Small intestine (tissue), 7 donors: ENCODE data around the gene RELN. TPM values are rescaled to one million over a fixed set of nuclear protein-coding genes. Genes with fewer than 3 reads are reported as not detected.

Experiments used
- DNase-seq, 2 donors: peaks; one replicate each; pipeline versions ENCODE4 v3.0.0 to v3.0.0-alpha.2; 2013
- FAIRE-seq: peaks from 2 replicates; lab custom pipeline; 2012; peaks lifted over from hg19 to GRCh38; lab: Jason Lieb, UNC
- H3K27ac ChIP-seq, 3 donors: one replicate each; pipeline ENCODE4 v1.5.1; 2013; ENCODE audit warnings: low read length in 2 of 3, mild to moderate bottlenecking in 2 of 3, control low read depth in 1 of 3, inconsistent platforms in 1 of 3, low read depth in 1 of 3, moderate library complexity in 1 of 3
- H3K27me3 ChIP-seq, 3 donors: one replicate each; pipeline ENCODE4 v1.6.1; 2013; ENCODE audit warnings: low read length in 3 of 3, inconsistent platforms in 1 of 3; ENCODE audit not compliant: control insufficient read depth in 3 of 3, insufficient read depth in 3 of 3
- H3K36me3 ChIP-seq, 3 donors: one replicate each; pipeline ENCODE4 v1.6.1; 2013; ENCODE audit warnings: low read length in 3 of 3, inconsistent platforms in 1 of 3, low read depth in 1 of 3, mild to moderate bottlenecking in 1 of 3, moderate library complexity in 1 of 3; ENCODE audit not compliant: control insufficient read depth in 3 of 3, insufficient read depth in 2 of 3
- H3K4me1 ChIP-seq, 3 donors: one replicate each; pipeline ENCODE4 v1.6.1; 2013; ENCODE audit warnings: low read length in 2 of 3, inconsistent platforms in 1 of 3, low read depth in 1 of 3, mild to moderate bottlenecking in 1 of 3, moderate library complexity in 1 of 3; ENCODE audit not compliant: control insufficient read depth in 3 of 3, insufficient read depth in 2 of 3
- H3K4me3 ChIP-seq, 3 donors: one replicate each; pipeline ENCODE4 v1.5.1; 2013; ENCODE audit warnings: low read length in 3 of 3, control low read depth in 1 of 3, inconsistent platforms in 1 of 3, low read depth in 1 of 3, mild to moderate bottlenecking in 1 of 3, moderate library complexity in 1 of 3
- H3K9me3 ChIP-seq, 2 donors: one replicate each; pipeline ENCODE4 v1.6.1; 2013; ENCODE audit warnings: low read depth in 1 of 2, low read length in 1 of 2; ENCODE audit not compliant: control insufficient read depth in 2 of 2, insufficient read depth in 1 of 2
- WGBS, 3 donors: extraction: QIAGEN DNeasy Blood & Tissue Kit; methylation state at CpG; one replicate each; pipeline ENCODE4 v1.1.7; 2013; 5-methylcytosine and 5-hydroxymethylcytosine counted together
- polyA plus RNA-seq, 4 donors: library from polyadenylated mRNA; stranded (reverse) in 3 of 4; unstranded in 1 of 4; fragments of 200-250 nt in 3 of 4; fragments of 120-200 nt in 1 of 4; gene quantifications; one replicate each; pipeline versions ENCODE4 v1.2.1 to v1.2.3, GENCODE V29; 2013
- donor health status: healthy with polysubstance abuse.
- donor health status: control.
- donor health status: control.
- donor health status: Bipolar disorder and iron deficiency.
- donor health status: healthy.

Gene RELN
- polyA plus RNA-seq, 4 donors = 3.4 to 8.1 TPM; not detected in 2

DNA sequence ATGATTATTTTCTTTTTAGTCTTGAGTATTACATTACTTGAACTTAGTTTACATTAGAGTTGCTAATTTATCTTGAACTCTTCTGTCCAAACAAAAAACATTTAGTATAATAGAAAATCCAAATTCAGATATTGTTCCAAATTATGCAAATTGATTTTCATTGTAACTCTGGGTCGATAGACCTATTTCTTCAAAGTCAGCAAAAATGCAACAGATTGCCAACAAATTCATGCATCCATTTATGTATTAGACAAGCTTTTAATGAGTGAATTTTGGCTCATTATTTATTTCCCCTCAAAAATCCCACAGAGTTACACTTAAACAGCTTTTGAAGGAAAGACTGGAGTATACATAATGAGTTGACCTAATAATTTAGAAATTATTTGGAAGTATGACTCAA lies 240.8 kb downstream of the RELN start:
- H3K4me1 ChIP-seq = no peaks in the 10 kb centered on the region
- no peaks in the 10 kb centered on the region for H3K36me3 ChIP-seq
- no peak overlapping the region for H3K4me3 ChIP-seq
- DNase-seq (no peak), FAIRE-seq (no peak)
- WGBS, 3 donors = 69 to 72% (median 70%) methylated on average over 1 of the region's 1 CpG
- H3K27ac ChIP-seq = no peak overlapping the region
- no peaks in the 10 kb centered on the region for H3K9me3 ChIP-seq
- no peaks in the 10 kb centered on the region for H3K27me3 ChIP-seq

DNA sequence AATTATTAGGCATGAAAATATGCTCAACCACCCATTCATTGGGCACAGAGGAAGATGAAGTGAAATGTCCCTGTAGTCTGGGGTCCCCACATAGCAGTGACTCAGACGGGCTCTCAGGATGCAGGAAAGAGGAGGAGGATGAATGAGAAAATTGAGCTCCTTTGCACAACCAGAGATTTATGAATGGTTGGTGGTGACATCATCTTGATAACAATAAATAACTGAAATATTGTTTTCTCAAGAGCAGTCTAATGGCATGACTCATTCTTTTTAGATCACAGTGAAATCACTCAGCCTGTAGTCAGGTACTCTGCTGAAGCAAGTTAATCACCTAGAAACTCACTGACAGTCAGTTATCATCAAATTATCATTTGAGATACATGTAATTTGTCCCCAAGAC lies 254.1 kb downstream of the RELN start:
- no peaks in the 10 kb centered on the region for H3K36me3 ChIP-seq
- H3K27me3 ChIP-seq = no peaks in the 10 kb centered on the region
- WGBS, 3 donors = 47 to 69% (median 60%) methylated on average over 1 of the region's 1 CpG
- DNase-seq (no peak), FAIRE-seq (no peak)
- no peak overlapping the region for H3K27ac ChIP-seq
- no peaks in the 10 kb centered on the region for H3K4me1 ChIP-seq
- H3K4me3 ChIP-seq = no peak overlapping the region
- H3K9me3 ChIP-seq = no peaks in the 10 kb centered on the region

DNA sequence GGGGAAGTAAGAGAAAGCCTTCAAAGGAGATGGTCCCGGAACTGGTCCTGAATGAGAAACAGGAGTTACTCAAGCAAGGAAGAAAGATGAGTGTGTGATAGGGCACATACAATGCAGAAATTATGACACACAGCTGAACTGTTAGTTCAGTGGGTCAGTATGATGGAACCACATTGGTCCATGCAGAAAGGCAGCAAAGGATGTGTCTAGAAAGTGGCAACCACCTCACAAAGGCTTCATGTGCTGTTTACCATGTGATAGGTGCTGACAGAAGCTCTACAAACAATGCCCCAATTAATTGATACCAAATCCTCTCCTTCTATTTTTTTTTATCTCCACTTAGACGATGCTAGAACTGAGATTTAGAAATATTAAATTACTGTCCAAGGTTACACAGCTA lies 258.3 kb downstream of the RELN start:
- Histone ChIP-seq H3K9me3 (no peaks in the 10 kb centered on the region), H3K27me3 (no peaks in the 10 kb centered on the region), H3K36me3 (no peaks in the 10 kb centered on the region), H3K27ac (no peak overlapping the region), H3K4me1 (no peaks in the 10 kb centered on the region), H3K4me3 (no peak overlapping the region)
- DNase-seq (no peak), FAIRE-seq (no peak)
- 69 to 86% (median 84%) methylated on average over 2 of the region's 2 CpGs for WGBS, 3 donors

DNA sequence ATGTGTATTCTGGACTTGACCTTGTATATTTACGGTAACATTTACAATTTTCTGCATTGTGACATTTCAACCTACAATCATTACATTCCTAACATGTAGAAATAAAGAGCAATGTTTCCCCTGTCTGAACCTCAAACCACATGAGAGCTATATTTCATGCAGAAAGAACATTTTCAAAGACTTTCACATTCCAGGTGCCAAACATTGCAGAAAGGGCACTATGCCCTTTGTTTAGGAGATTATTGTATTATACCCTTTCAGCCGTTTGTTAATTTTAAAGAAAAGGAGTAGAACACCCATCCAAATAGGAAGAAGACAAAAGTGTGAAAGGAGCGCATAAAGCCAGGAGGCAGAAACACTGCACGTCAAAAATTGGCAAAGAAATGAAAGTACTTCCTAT lies 260.4 kb downstream of the RELN start:
- Histone ChIP-seq H3K27me3 (no peaks in the 10 kb centered on the region), H3K27ac (no peak overlapping the region), H3K4me3 (no peak overlapping the region), H3K36me3 (no peaks in the 10 kb centered on the region), H3K9me3 (no peaks in the 10 kb centered on the region), H3K4me1 (no peaks in the 10 kb centered on the region)
- FAIRE-seq = no peak
- 75 to 84% (median 77%) methylated on average over 4 of the region's 4 CpGs for WGBS, 3 donors
- no peak for DNase-seq

DNA sequence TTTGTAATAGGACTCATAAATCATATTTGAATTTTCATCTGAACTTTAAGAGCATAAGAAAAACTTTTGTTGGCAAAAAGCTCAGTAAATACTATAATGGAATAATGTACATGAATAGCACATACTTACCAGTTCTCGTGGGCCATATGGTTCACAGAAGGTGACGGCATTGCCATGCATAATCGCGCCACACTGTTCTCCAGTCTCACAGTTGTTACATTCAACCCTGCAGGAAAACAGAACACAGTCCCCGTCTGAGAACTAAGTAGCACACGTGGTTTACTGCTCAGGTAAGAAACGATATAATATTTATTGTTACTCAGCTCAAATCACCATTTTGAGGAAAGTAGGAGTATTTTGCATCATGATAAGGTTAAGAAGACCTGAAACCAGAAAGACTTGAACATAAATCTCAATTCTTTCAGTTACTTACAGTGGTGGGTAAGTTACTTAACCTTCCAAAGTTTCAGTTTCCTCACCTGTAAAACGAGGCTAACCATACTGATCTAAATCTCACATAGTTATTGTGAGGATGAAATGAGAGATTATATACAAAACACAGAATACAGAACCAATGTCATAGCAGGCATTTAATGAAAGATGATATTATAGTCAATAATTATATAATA lies 261.4 kb downstream of the RELN start:
- no peaks in the 10 kb centered on the region for H3K4me1 ChIP-seq
- no peaks in the 10 kb centered on the region for H3K36me3 ChIP-seq
- H3K4me3 ChIP-seq = no peak overlapping the region
- H3K27me3 ChIP-seq = no peaks in the 10 kb centered on the region
- H3K9me3 ChIP-seq = no peaks in the 10 kb centered on the region
- DNase-seq = no peak
- no peak overlapping the region for H3K27ac ChIP-seq
- FAIRE-seq = no peak
- 78 to 81% (median 80%) methylated on average over 8 of the region's 8 CpGs for WGBS, 3 donors

DNA sequence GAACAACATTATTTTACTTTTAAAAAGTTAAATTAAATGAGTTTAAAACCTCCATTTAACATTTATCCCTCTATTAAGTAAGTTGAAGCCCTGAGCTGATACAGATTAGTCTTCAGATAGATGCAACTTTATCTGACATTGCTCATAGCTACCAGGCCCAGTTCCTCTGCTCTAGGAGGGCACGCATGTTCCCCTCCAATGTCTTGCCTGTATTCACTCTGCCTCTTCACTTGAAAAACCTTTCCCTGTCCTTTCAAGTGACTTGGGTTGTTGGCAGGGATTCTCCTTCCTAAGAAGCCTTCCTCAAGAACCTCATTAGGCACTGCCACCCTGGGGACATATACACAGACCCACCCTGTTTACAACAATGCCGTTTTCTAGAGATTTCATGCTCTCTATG lies 270.4 kb downstream of the RELN start:
- 71 to 83% (median 82%) methylated on average over 2 of the region's 2 CpGs for WGBS, 3 donors
- Histone ChIP-seq H3K27ac (no peak overlapping the region), H3K36me3 (no peaks in the 10 kb centered on the region), H3K9me3 (no peaks in the 10 kb centered on the region), H3K4me1 (no peaks in the 10 kb centered on the region), H3K4me3 (no peak overlapping the region), H3K27me3 (peaks cover 0 to 2% (median 0%) of the 10 kb centered on the region in 3 donors)
- FAIRE-seq (no peak), DNase-seq (no peak)

DNA sequence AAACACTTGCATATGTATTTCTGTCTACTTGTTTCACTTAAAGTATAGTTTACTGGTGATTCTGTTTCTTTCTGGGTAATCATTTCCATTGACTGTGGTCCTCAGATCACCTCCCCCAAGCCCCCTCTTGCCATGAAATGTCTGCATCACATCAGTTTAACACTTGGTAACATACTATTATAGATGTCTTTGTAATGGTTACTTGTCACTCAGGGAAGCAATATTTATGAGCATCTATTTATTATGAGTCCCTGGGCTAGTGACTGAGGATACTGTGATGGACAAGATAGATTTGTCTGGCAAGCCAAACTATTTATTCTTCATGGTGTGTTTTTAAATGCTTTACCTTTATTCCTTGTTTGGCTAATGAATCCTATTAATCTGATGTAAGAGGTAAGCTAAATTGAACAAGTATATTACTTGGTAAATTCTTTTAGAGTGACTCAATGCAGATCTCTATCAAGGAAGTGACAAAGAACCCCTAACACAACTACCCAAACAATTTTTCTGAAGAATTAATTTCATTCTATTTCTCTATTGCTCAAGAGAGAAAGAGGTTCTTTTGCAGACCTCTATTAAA lies 270.9 kb downstream of the RELN start:
- FAIRE-seq (no peak), DNase-seq (no peak)
- no peaks in the 10 kb centered on the region for H3K9me3 ChIP-seq
- no peak overlapping the region for H3K27ac ChIP-seq
- H3K4me1 ChIP-seq = no peaks in the 10 kb centered on the region
- no peak overlapping the region for H3K4me3 ChIP-seq
- no peaks in the 10 kb centered on the region for H3K36me3 ChIP-seq
- H3K27me3 ChIP-seq = peaks cover 0 to 2% (median 0%) of the 10 kb centered on the region in 3 donors

DNA sequence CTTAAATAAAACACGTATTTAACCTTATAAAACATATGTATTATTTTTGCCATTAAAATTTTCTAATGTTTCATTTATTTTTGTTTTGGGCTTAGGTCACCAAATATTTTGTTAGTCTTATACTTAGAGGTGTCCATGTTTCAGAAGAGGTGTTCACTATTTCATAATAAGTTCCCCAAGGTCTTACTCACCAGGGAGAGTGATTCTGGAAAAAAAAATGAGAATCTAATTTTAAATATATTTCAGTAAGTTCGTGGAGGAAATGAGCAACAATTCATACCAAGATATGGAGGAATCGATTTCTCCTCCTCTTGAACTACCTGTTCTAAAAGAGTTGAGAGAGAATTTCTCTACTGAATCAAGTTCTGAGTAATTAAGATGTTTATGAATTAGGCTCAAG lies 271.9 kb downstream of the RELN start:
- FAIRE-seq (no peak), DNase-seq (no peak)
- WGBS, 3 donors = 70 to 78% (median 73%) methylated on average over 3 of the region's 3 CpGs

More for the DNA sequence above, 271.9 kb downstream of the RELN start:
- H3K27me3 ChIP-seq = peaks cover 0 to 2% (median 0%) of the 10 kb centered on the region in 3 donors
- no peak overlapping the region for H3K27ac ChIP-seq
- no peaks in the 10 kb centered on the region for H3K9me3 ChIP-seq
- H3K36me3 ChIP-seq = no peaks in the 10 kb centered on the region
- H3K4me1 ChIP-seq = no peaks in the 10 kb centered on the region
- H3K4me3 ChIP-seq = no peak overlapping the region
